Endothelial cell of umbilical vein (primary cell): Measurements from ENCODE around the gene RTP3. TPM values are rescaled to one million over a fixed set of nuclear protein-coding genes. Genes with fewer than 3 reads are reported as not detected.

Experiments used
- BruUV-seq: library from RNA; stranded (reverse); fragments of 400-500 nt; replicated peaks from 2 replicates; lab custom pipeline; 2021; lab: Mats Ljungman, UMichigan
- CTCF ChIA-PET: fragments of 300-600, 350-600 bp; sonication (Branson Sonifier 250); formaldehyde crosslinking; loops from one replicate; lab custom pipeline; 2021; ENCODE audit warnings: antibody characterized with exemption, inconsistent platforms; lab: Charles Lee
- POLR2A ChIA-PET: fragments of 300-600, 350-600 bp; sonication (Branson Sonifier 250); formaldehyde crosslinking; loops from one replicate; lab custom pipeline; 2021; ENCODE audit warnings: antibody characterized with exemption, inconsistent platforms; lab: Charles Lee
- DNase-seq: peaks from one replicate; pipeline ENCODE4 v3.0.0-alpha.2; 2011; ENCODE audit warnings: low read depth, low spot score
- FAIRE-seq: peaks from 2 replicates; lab custom pipeline; 2011; peaks lifted over from hg19 to GRCh38; lab: Jason Lieb, UNC
- H2AFZ ChIP-seq: 2 replicates; pipeline ENCODE4 v1.6.0; 2012; ENCODE audit warnings: low read depth, low read length, control low read depth, inconsistent platforms
- H3K27ac ChIP-seq: 2 replicates; pipeline ENCODE4 v1.5.1; 2011; ENCODE audit warnings: low read depth, mild to moderate bottlenecking, control low read depth, low read length, moderate library complexity; ENCODE audit not compliant: insufficient read depth
- H3K27me3 ChIP-seq, 2 experiments: 2 replicates each; pipeline versions ENCODE4 v1.6.0 to v1.6.1; 2011; ENCODE audit warnings: low read length in 2 of 2, mixed read lengths in 1 of 2; ENCODE audit not compliant: control insufficient read depth in 2 of 2, insufficient read depth in 2 of 2
- H3K36me3 ChIP-seq, 2 experiments: 2 replicates in 1 of 2; 3 replicates in 1 of 2; pipeline ENCODE4 v1.5.1; 2011; ENCODE audit warnings: low read length in 2 of 2, mild to moderate bottlenecking in 1 of 2, moderate library complexity in 1 of 2; ENCODE audit not compliant: control insufficient read depth in 2 of 2, insufficient read depth in 2 of 2; ENCODE audit errors: extremely low read depth in 1 of 2
- H3K4me1 ChIP-seq: 3 replicates; pipeline ENCODE4 v1.5.1; 2011; ENCODE audit warnings: mild to moderate bottlenecking, low read length; ENCODE audit not compliant: control insufficient read depth, insufficient read depth; ENCODE audit errors: extremely low read depth
- H3K4me2 ChIP-seq: 2 replicates; pipeline ENCODE4 v1.6.1; 2011; ENCODE audit warnings: low read length, control low read depth, mixed read lengths; ENCODE audit not compliant: insufficient read depth
- H3K4me3 ChIP-seq, 3 experiments: fragments of 200-600 bp in 1 of 3; sonication (generic), shearing (Covaris generic) in 1 of 3; replicated peaks in 1 of 3; 2 replicates each; pipeline ENCODE4 v1.5.1; 2011 to 2016; ENCODE audit warnings: control low read depth in 3 of 3, low read length in 3 of 3, mild to moderate bottlenecking in 2 of 3, inconsistent platforms in 1 of 3, low read depth in 1 of 3, moderate library complexity in 1 of 3; ENCODE audit not compliant: insufficient read depth in 1 of 3
- H3K79me2 ChIP-seq: 2 replicates; pipeline ENCODE4 v1.6.0; 2012; ENCODE audit warnings: low read length, inconsistent platforms; ENCODE audit not compliant: control insufficient read depth, insufficient read depth
- H3K9ac ChIP-seq: replicated peaks from 2 replicates; pipeline ENCODE3; 2011; ENCODE audit warnings: low read length, control low read depth; ENCODE audit not compliant: insufficient read depth; ENCODE audit errors: extremely low read depth
- H3K9me1 ChIP-seq: replicated peaks from 3 replicates; pipeline ENCODE4 v1.6.0; 2011; ENCODE audit warnings: mild to moderate bottlenecking, low read length; ENCODE audit not compliant: control insufficient read depth, insufficient read depth; ENCODE audit errors: extremely low read depth
- H3K9me3 ChIP-seq: replicated peaks from 2 replicates; pipeline ENCODE4 v1.5.1; 2012; ENCODE audit warnings: low read length, inconsistent platforms; ENCODE audit not compliant: control insufficient read depth, insufficient read depth
- H4K20me1 ChIP-seq: replicated peaks from 2 replicates; pipeline ENCODE3; 2011; ENCODE audit warnings: mild to moderate bottlenecking, low read length; ENCODE audit not compliant: control insufficient read depth, insufficient read depth; ENCODE audit errors: extremely low read depth
- CTCF ChIP-seq, 2 donors: IDR thresholded peaks; 1 replicate in 1 of 2; 2 replicates in 1 of 2; pipeline ENCODE4 v1.5.1; 2011; ENCODE audit warnings: low read length in 2 of 2, mild to moderate bottlenecking in 2 of 2, moderate library complexity in 2 of 2, control low read depth in 1 of 2, inconsistent platforms in 1 of 2, low read depth in 1 of 2; ENCODE audit not compliant: insufficient read depth in 1 of 2; ENCODE audit errors: extremely low read depth in 1 of 2
- EZH2 ChIP-seq: IDR thresholded peaks from 2 replicates; pipeline ENCODE4 v1.6.1; 2012; ENCODE audit warnings: borderline replicate concordance, low read depth, mild to moderate bottlenecking, moderate library complexity, low read length, inconsistent platforms; ENCODE audit not compliant: severe bottlenecking
- FOS ChIP-seq: IDR thresholded peaks from 2 replicates; pipeline ENCODE4 v1.6.1; 2011; ENCODE audit warnings: mild to moderate bottlenecking, low read length, moderate library complexity, borderline replicate concordance; ENCODE audit not compliant: insufficient read depth
- GATA2 ChIP-seq: IDR thresholded peaks from 2 replicates; pipeline ENCODE4 v1.7.0; 2011; ENCODE audit warnings: low read depth, mild to moderate bottlenecking, moderate library complexity, mixed read lengths, low read length; ENCODE audit not compliant: insufficient read length, insufficient read depth
- JUN ChIP-seq: IDR thresholded peaks from 2 replicates; pipeline ENCODE4 v1.6.1; 2011; ENCODE audit warnings: borderline replicate concordance, low read depth; ENCODE audit not compliant: insufficient read length, insufficient read depth
- MAX ChIP-seq: IDR thresholded peaks from 2 replicates; pipeline ENCODE4 v1.6.1; 2011; ENCODE audit not compliant: insufficient read depth, insufficient read length
- MYC ChIP-seq: IDR thresholded peaks from one replicate; pipeline ENCODE4 v1.6.1; 2011; ENCODE audit warnings: mild to moderate bottlenecking, low read depth, low read length
- POLR2A ChIP-seq: IDR thresholded peaks from 2 replicates; pipeline ENCODE4 v1.6.1; 2012; ENCODE audit warnings: low read depth, mild to moderate bottlenecking, control low read depth, low read length
- POLR2AphosphoS5 ChIP-seq: IDR thresholded peaks from 2 replicates; pipeline ENCODE4 v1.6.1; 2012; ENCODE audit warnings: low read depth, mild to moderate bottlenecking, control low read depth, low read length, moderate library complexity; ENCODE audit not compliant: insufficient read depth
- dilution Hi-C: fragments of 300-500 bp; cut with MboI; formaldehyde crosslinking; loops from one replicate; pipeline ENCODE4 v1.15.0; 2019; ENCODE audit warnings: low sequenced_read_pairs; ENCODE audit not compliant: extremely low pct_ligation_motif_present
- intact Hi-C: fragments of 100-400 bp; cut with micrococcal nuclease; formaldehyde crosslinking; loops from one replicate; pipeline ENCODE4 v1.10.0; 2022
- polyA plus RNA-seq, 4 experiments: library from polyadenylated mRNA; depleted of rRNA in 3 of 4; stranded (reverse) in 3 of 4; unstranded in 1 of 4; fragments of >200 nt; gene quantifications; 2 replicates each; pipeline versions ENCODE4 v1.2.1 to v1.2.3, GENCODE V29; 2011 to 2012; ENCODE audit warnings: missing spikeins in 1 of 4
- total RNA-seq: library from RNA; stranded (reverse); gene quantifications from 2 replicates; pipeline ENCODE4 v1.2.3, GENCODE V29; 2021

RTP3 gene
- total and polyA plus RNA-seq, 2 donors (not counting 3 experiments of a cell fraction or from before 2014, with no cell fraction given) = 0.06 TPM; not detected in 1

- no peak overlapping the region for H3K27ac ChIP-seq
- H2AFZ ChIP-seq = no peak overlapping the region
- no peak for DNase-seq
- H3K4me1 ChIP-seq = no peaks in the 10 kb centered on the region
- no TSS peak for BruUV-seq
- no peaks in the 10 kb centered on the region for H3K79me2 ChIP-seq
- TF ChIP-seq MAX (no peak), GATA2 (no peak), EZH2 (no peak), FOS (no peak), POLR2AphosphoS5 (no peak), POLR2A (no peak), JUN (no peak), MYC (no peak), CTCF (IDR thresholded peaks at IDR 0.05; ENCODE audit: extremely low read depth in 1 of 2, insufficient read depth in 1 of 2, low read depth in 1 of 2, low read length in 2 of 2) (no peak)
- FAIRE-seq = no peak
- ChIA-PET CTCF (interaction anchor here (1.4 kb wide), 1 partner anchor 16 kb away, joined by 4 read pairs; no protein-coding TSS in a partner anchor), POLR2A (no interaction called here)
- H4K20me1 ChIP-seq = no peaks in the 10 kb centered on the region
- no peaks in the 10 kb centered on the region for H3K9me3 ChIP-seq
- no peaks in the 10 kb centered on the region for H3K9me1 ChIP-seq
- dilution Hi-C loops = no loop called here
- H3K4me3 ChIP-seq = no peak overlapping the region
- intact Hi-C loops = no loop called here
- no peak overlapping the region for H3K4me2 ChIP-seq
- H3K9ac ChIP-seq = no peak overlapping the region
- H3K27me3 ChIP-seq = peaks cover 0 to 2% of the 10 kb centered on the region in 2 experiments
- no peaks in the 10 kb centered on the region for H3K36me3 ChIP-seq
Measured at GRCh38 chr3:46505953-46506352, 8.2 kb downstream of the RTP3 start.
